H1 (cell line): ENCODE results near the gene GALC. TPM values are rescaled to one million over a fixed set of nuclear protein-coding genes. Genes with fewer than 3 reads are reported as not detected.

Experiments
- CTCF ChIA-PET: fragments of 300-600 bp; sonication (Branson Sonifier 250); formaldehyde crosslinking; loops from one replicate; lab custom pipeline; 2021; ENCODE audit not compliant: partially characterized antibody; lab: Charles Lee
- POLR2A ChIA-PET: fragments of 300-600 bp; sonication (Branson Sonifier 250); formaldehyde crosslinking; loops from one replicate; lab custom pipeline; 2021; ENCODE audit warnings: inconsistent platforms; ENCODE audit not compliant: partially characterized antibody; lab: Charles Lee
- DNase-seq, 2 experiments: peaks; one replicate each; pipeline versions ENCODE4 v3.0.0 to v3.0.0-alpha.2; 2010 to 2022; ENCODE audit warnings: low spot score in 2 of 2, low read depth in 1 of 2, mixed read lengths in 1 of 2
- FAIRE-seq: peaks from 2 replicates; lab custom pipeline; 2011; peaks lifted over from hg19 to GRCh38; lab: Jason Lieb, UNC
- H2AFZ ChIP-seq: 2 replicates; pipeline ENCODE4 v1.8.1; 2012; ENCODE audit warnings: low read length, inconsistent platforms
- H2AK5ac ChIP-seq: 2 replicates; pipeline ENCODE4 v1.6.1; 2013; ENCODE audit warnings: low read depth, low read length
- H2BK120ac ChIP-seq: replicated peaks from 2 replicates; pipeline ENCODE3; 2013; ENCODE audit warnings: low read depth, low read length, inconsistent platforms
- H2BK12ac ChIP-seq: 2 replicates; pipeline ENCODE4 v1.6.1; 2013; ENCODE audit warnings: low read depth, low read length
- H2BK15ac ChIP-seq: 2 replicates; pipeline ENCODE4 v1.6.1; 2013; ENCODE audit warnings: low read length
- H2BK20ac ChIP-seq: 2 replicates; pipeline ENCODE4 v1.6.1; 2013; ENCODE audit warnings: low read length
- H2BK5ac ChIP-seq: 2 replicates; pipeline ENCODE4 v1.6.1; 2013; ENCODE audit warnings: low read depth, low read length
- H3K14ac ChIP-seq: 2 replicates; pipeline ENCODE4 v1.6.1; 2013; ENCODE audit warnings: inconsistent platforms; ENCODE audit not compliant: insufficient read length
- H3K18ac ChIP-seq: 2 replicates; pipeline ENCODE4 v1.6.1; 2013; ENCODE audit warnings: low read length; ENCODE audit errors: extremely low read depth
- H3K23ac ChIP-seq: 2 replicates; pipeline ENCODE4 v1.6.1; 2013; ENCODE audit warnings: inconsistent platforms; ENCODE audit not compliant: insufficient read length
- H3K23me2 ChIP-seq: 2 replicates; pipeline ENCODE4 v1.6.1; 2013; ENCODE audit warnings: low read depth, low read length
- H3K27ac ChIP-seq: 2 replicates; pipeline ENCODE4 v1.6.1; 2011; ENCODE audit warnings: low read depth, low read length, inconsistent platforms
- H3K27me3 ChIP-seq, 4 experiments: replicated peaks in 1 of 4; 1 replicate in 1 of 4; 2 replicates in 3 of 4; pipeline versions ENCODE4 v1.6.1 to v1.8.1; 2011 to 2013; ENCODE audit warnings: low read length in 3 of 4, mild to moderate bottlenecking in 3 of 4, inconsistent platforms in 2 of 4, mixed read lengths in 2 of 4, moderate library complexity in 1 of 4; ENCODE audit not compliant: control insufficient read depth in 3 of 4, insufficient read depth in 3 of 4; ENCODE audit errors: extremely low read depth in 1 of 4
- H3K36me3 ChIP-seq, 4 experiments: 2 replicates each; pipeline versions ENCODE4 v1.6.1 to v1.8.1; 2011 to 2013; ENCODE audit warnings: mild to moderate bottlenecking in 4 of 4, low read length in 3 of 4, moderate library complexity in 2 of 4, control low read depth in 1 of 4, inconsistent platforms in 1 of 4; ENCODE audit not compliant: insufficient read depth in 4 of 4, control insufficient read depth in 2 of 4
- H3K4ac ChIP-seq: replicated peaks from 2 replicates; pipeline ENCODE3; 2013; ENCODE audit warnings: low read length, low read depth, mixed read lengths, inconsistent platforms; ENCODE audit not compliant: insufficient read length
- H3K4me1 ChIP-seq, 4 experiments: replicated peaks in 1 of 4; 1 replicate in 1 of 4; 2 replicates in 3 of 4; pipeline versions ENCODE4 v1.6.1 to v1.8.1; 2011 to 2013; ENCODE audit warnings: low read length in 3 of 4, inconsistent platforms in 2 of 4, mixed read lengths in 1 of 4; ENCODE audit not compliant: insufficient read depth in 4 of 4, control insufficient read depth in 3 of 4
- H3K4me2 ChIP-seq, 2 experiments: 2 replicates each; pipeline versions ENCODE4 v1.6.1 to v1.8.1; 2011 to 2013; ENCODE audit warnings: low read depth in 2 of 2, low read length in 2 of 2, control low read depth in 1 of 2, inconsistent platforms in 1 of 2, mild to moderate bottlenecking in 1 of 2; ENCODE audit not compliant: insufficient read depth in 1 of 2
- H3K4me3 ChIP-seq, 4 experiments: fragments of 200-600, 300-600 bp in 1 of 4; sonication (generic), shearing (Covaris generic), sonication (Bioruptor Twin) in 1 of 4; 2 replicates each; pipeline versions ENCODE4 v1.5.1 to v1.8.1; 2011 to 2016; ENCODE audit warnings: low read length in 4 of 4, low read depth in 3 of 4, control low read depth in 2 of 4, inconsistent platforms in 2 of 4, mild to moderate bottlenecking in 2 of 4, mixed read lengths in 1 of 4, moderate library complexity in 1 of 4; ENCODE audit not compliant: insufficient read depth in 2 of 4; ENCODE audit errors: extremely low read depth in 1 of 4
- H3K56ac ChIP-seq: replicated peaks from 2 replicates; pipeline ENCODE3; 2013; ENCODE audit warnings: low read depth, mild to moderate bottlenecking, mixed read lengths, low read length, inconsistent platforms; ENCODE audit not compliant: insufficient read length
- H3K79me1 ChIP-seq: 2 replicates; pipeline ENCODE4 v1.6.1; 2013; ENCODE audit warnings: low read depth, low read length, control low read depth
- H3K79me2 ChIP-seq, 2 experiments: 2 replicates each; pipeline versions ENCODE4 v1.6.1 to v1.8.1; 2012 to 2013; ENCODE audit warnings: low read length in 2 of 2, mild to moderate bottlenecking in 2 of 2, inconsistent platforms in 1 of 2; ENCODE audit not compliant: insufficient read depth in 2 of 2, control insufficient read depth in 1 of 2
- H3K9ac ChIP-seq, 4 experiments: replicated peaks in 1 of 4; 1 replicate in 1 of 4; 2 replicates in 3 of 4; pipeline versions ENCODE4 v1.6.1 to v1.8.1; 2011 to 2013; ENCODE audit warnings: low read depth in 3 of 4, low read length in 3 of 4, control low read depth in 2 of 4, mild to moderate bottlenecking in 2 of 4, moderate library complexity in 2 of 4, inconsistent platforms in 1 of 4; ENCODE audit errors: extremely low read depth in 1 of 4
- H3K9me3 ChIP-seq, 2 experiments: 2 replicates each; pipeline versions ENCODE4 v1.6.1 to v1.8.1; 2012 to 2013; ENCODE audit warnings: mild to moderate bottlenecking in 2 of 2, moderate library complexity in 2 of 2, control low read depth in 1 of 2, inconsistent platforms in 1 of 2, low read depth in 1 of 2, low read length in 1 of 2, mixed read lengths in 1 of 2; ENCODE audit not compliant: insufficient read depth in 2 of 2
- H4K20me1 ChIP-seq, 2 experiments: replicated peaks in 1 of 2; 2 replicates each; pipeline versions ENCODE3 to v1.8.1; 2011 to 2013; ENCODE audit warnings: inconsistent platforms in 2 of 2, low read length in 2 of 2, mild to moderate bottlenecking in 1 of 2; ENCODE audit not compliant: insufficient read depth in 2 of 2, control insufficient read depth in 1 of 2
- H4K5ac ChIP-seq: 2 replicates; pipeline ENCODE4 v1.6.1; 2013; ENCODE audit warnings: low read length, low read depth, mixed read lengths, inconsistent platforms; ENCODE audit not compliant: insufficient read length
- H4K8ac ChIP-seq: 2 replicates; pipeline ENCODE4 v1.8.0; 2013; ENCODE audit warnings: mild to moderate bottlenecking, moderate library complexity, low read length, inconsistent platforms; ENCODE audit not compliant: insufficient read depth; ENCODE audit errors: extremely low read depth
- H4K91ac ChIP-seq: replicated peaks from 2 replicates; pipeline ENCODE3; 2013; ENCODE audit warnings: low read length, mixed read lengths, inconsistent platforms; ENCODE audit not compliant: insufficient read length
- ATF2 ChIP-seq: IDR thresholded peaks from 2 replicates; pipeline ENCODE4 v1.6.1; 2012; ENCODE audit warnings: low read length, inconsistent platforms
- CHD1 ChIP-seq: IDR thresholded peaks from 2 replicates; pipeline ENCODE4 v1.6.1; 2012; ENCODE audit warnings: low read depth, low read length, improper control_type of control experiment
- GABPA ChIP-seq: IDR thresholded peaks from 2 replicates; pipeline ENCODE4 v1.6.1; 2011; ENCODE audit warnings: mild to moderate bottlenecking, low read length, moderate library complexity, borderline replicate concordance; ENCODE audit not compliant: insufficient read depth
- KDM1A ChIP-seq: fragments of 200-600, 300-600 bp; sonication (generic); IDR thresholded peaks from 2 replicates; pipeline ENCODE4 v1.7.1; 2016; ENCODE audit warnings: mild to moderate bottlenecking, low read length, borderline replicate concordance
- MAX ChIP-seq: IDR thresholded peaks from 2 replicates; pipeline ENCODE4 v1.6.1; 2012; ENCODE audit warnings: inconsistent platforms
- RFX5 ChIP-seq: IDR thresholded peaks from 2 replicates; pipeline ENCODE4 v1.6.1; 2011; ENCODE audit warnings: low read depth, low read length, improper control_type of control experiment, borderline replicate concordance
- SIRT6 ChIP-seq: IDR thresholded peaks from one replicate; pipeline ENCODE4 v1.7.1; 2012; ENCODE audit warnings: low read length, inconsistent platforms
- SIX5 ChIP-seq: IDR thresholded peaks from 2 replicates; pipeline ENCODE4 v1.6.1; 2011; ENCODE audit warnings: mild to moderate bottlenecking, low read depth, low read length
- TAF1 ChIP-seq: IDR thresholded peaks from 2 replicates; pipeline ENCODE4 v1.6.1; 2011; ENCODE audit warnings: mild to moderate bottlenecking, low read depth, low read length
- TBP ChIP-seq: IDR thresholded peaks from 2 replicates; pipeline ENCODE4 v1.6.1; 2011; ENCODE audit warnings: low read depth, low read length, improper control_type of control experiment
- USF2 ChIP-seq: IDR thresholded peaks from 2 replicates; pipeline ENCODE4 v1.6.1; 2011; ENCODE audit warnings: low read length, improper control_type of control experiment
- WGBS, 2 experiments: shearing (Covaris generic) in 1 of 2; methylation state at CpG; one replicate each; pipeline versions ENCODE4 v1.1.6 to v1.1.7; 2013 to 2015; ENCODE audit warnings: low lambda C conversion rate in 2 of 2, mixed read lengths in 2 of 2, inconsistent platforms in 1 of 2, low coverage in 1 of 2, missing lambda C conversion rate in 1 of 2; ENCODE audit not compliant: insufficient replicate concordance in 2 of 2, insufficient coverage in 1 of 2, insufficient read length in 1 of 2; ENCODE audit errors: extremely low coverage in 1 of 2, missing lambda C conversion rate in 1 of 2; 5-methylcytosine and 5-hydroxymethylcytosine counted together
- polyA plus RNA-seq, 7 experiments: library from polyadenylated mRNA; depleted of rRNA in 3 of 7; stranded (reverse) in 5 of 7; unstranded in 2 of 7; fragments of >200 nt in 5 of 7; fragments of 200-250 nt in 2 of 7; gene quantifications; 1 replicate in 5 of 7; 2 replicates in 1 of 7; 4 replicates in 1 of 7; pipeline versions ENCODE4 v1.2.1 to v1.2.3, GENCODE V29; 2011 to 2013; ENCODE audit warnings: missing spikeins in 2 of 7, mixed read lengths in 2 of 7
- total RNA-seq: library from RNA; stranded (reverse); fragmentation: NEBNext Ultra II Directional; extraction: Animal tissue kit (Norgen Biotek cat#: 25700); gene quantifications from 2 replicates; pipeline ENCODE4 v1.2.1, GENCODE V29; 2021

Gene GALC
- total and polyA plus RNA-seq, 2 of the 8 experiments (the other 6 are each of a cell fraction or from before 2014, with no cell fraction given): 6.1 to 12.3 TPM

- Histone ChIP-seq H3K27ac (no peak overlapping the region), H3K36me3 (no peaks in the 10 kb centered on the region), H2BK120ac (no peak overlapping the region), H2BK15ac (no peak overlapping the region), H2AK5ac (no peak overlapping the region), H4K91ac (no peak overlapping the region), H4K5ac (no peak overlapping the region), H2AFZ (no peak overlapping the region), H3K4me3 (no peak overlapping the region), H3K4me1 (peaks cover 0 to 7% (median 5%) of the 10 kb centered on the region in 4 experiments; a peak in 3 of 7 replicates), H3K27me3 (no peaks in the 10 kb centered on the region), H3K4ac (no peak overlapping the region), H3K79me1 (no peaks in the 10 kb centered on the region), H4K8ac (no peak overlapping the region), H3K9me3 (no peaks in the 10 kb centered on the region), H3K56ac (no peak overlapping the region), H4K20me1 (no peaks in the 10 kb centered on the region), H3K23me2 (no peaks in the 10 kb centered on the region), H3K9ac (no peak overlapping the region), H2BK20ac (no peak overlapping the region), H3K79me2 (no peaks in the 10 kb centered on the region), H3K18ac (no peak overlapping the region), H3K14ac (no peak overlapping the region), H3K4me2 (no peak overlapping the region), H3K23ac (no peak overlapping the region), H2BK12ac (no peak overlapping the region), H2BK5ac (no peak overlapping the region)
- FAIRE-seq: no peak
- CTCF ChIA-PET: interaction anchor here (1.6 kb wide), 1 partner anchor 81 kb away, joined by 3 read pairs; no protein-coding TSS in a partner anchor
- DNase-seq: no peak
- POLR2A ChIA-PET: no interaction called here
- WGBS, 2 experiments: 96% methylated on average over 2 of the region's 2 CpGs; no CpG with 5 or more reads in 1 of the 2 experiments
- TF ChIP-seq ATF2 (no peak), GABPA (no peak), KDM1A (no peak), SIRT6 (no peak), CHD1 (no peak), TAF1 (no peak), MAX (no peak), USF2 (no peak), TBP (no peak), RFX5 (no peak), SIX5 (no peak)
Observed at GRCh38 chr14:88026890-88027289, 33.9 kb upstream of the GALC start.
